NCI-H2196 treated with DMSO at 0.1 percent for 48 hours (cell line): Measurements from ENCODE around the gene TMEM178B.
A peak's percentile ranks its signal among the peaks of the same experiment; 100 is the strongest.
"Not testable (repeated sequence)": the region's sequence is repeated elsewhere in the genome, so short reads cannot be mapped to it uniquely, and the experiment has no call there.

Source experiments
- DNase-seq: peaks from one replicate; lab custom pipeline; 2025; ENCODE audit not compliant: unreplicated experiment; lab: John Stamatoyannopoulos, UW

TMEM178B gene

DNA sequence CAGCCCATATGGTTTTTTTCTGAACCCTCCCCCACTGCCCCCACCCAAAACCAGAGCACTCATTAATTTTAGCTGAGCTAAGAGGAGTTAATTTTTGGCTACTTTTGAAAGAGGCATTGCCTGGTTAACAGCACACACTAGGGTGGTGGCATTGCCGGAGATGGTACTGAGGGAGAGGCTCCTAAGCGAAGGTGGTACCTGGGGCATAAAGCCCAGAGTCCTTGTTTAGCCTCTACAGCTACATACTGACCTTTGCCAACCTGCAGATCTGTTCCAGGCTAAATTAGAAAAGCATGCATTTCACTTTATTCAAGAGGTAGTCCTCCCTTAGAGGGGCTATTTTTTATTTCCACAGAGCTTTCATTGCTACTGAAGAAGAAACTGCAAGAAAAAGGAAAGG lies 304.5 kb downstream of the TMEM178B start:
- DNase-seq, result no peak

DNA sequence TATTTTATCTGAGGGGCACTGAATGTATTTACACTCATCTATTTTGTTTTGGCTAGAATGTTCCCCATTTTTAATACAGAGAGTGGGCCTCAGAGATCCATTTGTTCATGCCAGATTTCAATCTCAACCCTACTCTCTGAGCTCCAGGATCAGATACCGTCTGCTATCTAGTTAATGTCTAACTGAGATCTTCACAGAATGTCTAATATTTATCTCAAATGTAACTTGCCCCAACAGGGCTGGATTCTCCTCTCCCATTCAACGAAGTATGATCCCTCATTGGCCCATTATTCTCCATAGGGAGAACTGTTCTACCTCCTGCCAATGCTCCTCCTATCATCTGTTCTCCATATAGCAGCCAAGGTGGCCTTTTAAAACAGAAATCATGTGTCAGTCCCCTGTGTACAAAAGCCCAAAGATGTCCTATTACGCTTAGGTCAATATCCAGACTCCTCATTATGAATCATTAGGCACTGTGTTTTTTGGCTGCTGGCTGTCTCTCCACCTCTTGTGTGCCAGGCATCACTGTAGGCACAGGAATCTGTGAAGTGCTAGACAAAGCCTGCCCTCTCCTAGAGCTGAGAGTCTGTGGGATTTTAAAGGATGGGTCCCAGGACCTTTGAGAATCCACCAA lies 308.0 kb downstream of the TMEM178B start:
- DNase-seq, result peak; percentile 18

DNA sequence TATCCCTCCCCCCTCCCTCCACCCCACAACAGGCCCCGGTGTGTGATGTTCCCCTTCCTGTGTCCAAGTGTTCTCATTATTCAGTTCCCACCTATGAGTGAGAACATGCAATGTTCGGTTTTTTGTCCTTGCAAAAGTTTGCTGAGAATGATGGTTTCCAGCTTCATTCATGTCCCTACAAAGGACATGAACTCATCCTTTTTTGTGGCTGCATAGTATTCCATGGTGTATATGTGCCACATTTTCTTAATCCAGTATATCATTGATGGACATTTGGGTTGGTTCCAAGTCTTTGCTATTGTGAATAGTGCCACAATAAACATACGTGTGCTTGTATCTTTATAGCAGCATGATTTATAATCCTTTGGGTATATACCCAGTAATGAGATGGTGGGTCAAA lies 309.5 kb downstream of the TMEM178B start:
- not testable (repeated sequence) for DNase-seq

DNA sequence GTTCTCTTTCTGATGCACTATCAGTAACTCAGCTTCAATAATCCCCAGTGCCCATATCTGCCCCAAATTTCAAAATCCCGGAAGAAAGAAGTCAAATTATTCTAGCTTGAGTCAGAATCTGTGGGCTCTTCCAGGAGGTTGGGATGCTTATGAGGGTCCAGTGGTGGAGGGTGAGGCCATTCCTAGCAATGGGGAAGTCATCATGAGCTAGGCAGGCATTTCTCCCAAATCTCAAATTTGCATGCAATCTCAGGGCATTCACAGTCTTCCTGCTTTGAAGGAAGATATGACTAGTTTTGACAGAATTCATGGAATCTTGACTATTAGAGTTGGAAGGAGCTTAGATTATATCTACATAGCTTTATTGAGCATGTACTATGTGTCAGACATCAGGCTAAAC lies 313.0 kb downstream of the TMEM178B start:
- no peak for DNase-seq

DNA sequence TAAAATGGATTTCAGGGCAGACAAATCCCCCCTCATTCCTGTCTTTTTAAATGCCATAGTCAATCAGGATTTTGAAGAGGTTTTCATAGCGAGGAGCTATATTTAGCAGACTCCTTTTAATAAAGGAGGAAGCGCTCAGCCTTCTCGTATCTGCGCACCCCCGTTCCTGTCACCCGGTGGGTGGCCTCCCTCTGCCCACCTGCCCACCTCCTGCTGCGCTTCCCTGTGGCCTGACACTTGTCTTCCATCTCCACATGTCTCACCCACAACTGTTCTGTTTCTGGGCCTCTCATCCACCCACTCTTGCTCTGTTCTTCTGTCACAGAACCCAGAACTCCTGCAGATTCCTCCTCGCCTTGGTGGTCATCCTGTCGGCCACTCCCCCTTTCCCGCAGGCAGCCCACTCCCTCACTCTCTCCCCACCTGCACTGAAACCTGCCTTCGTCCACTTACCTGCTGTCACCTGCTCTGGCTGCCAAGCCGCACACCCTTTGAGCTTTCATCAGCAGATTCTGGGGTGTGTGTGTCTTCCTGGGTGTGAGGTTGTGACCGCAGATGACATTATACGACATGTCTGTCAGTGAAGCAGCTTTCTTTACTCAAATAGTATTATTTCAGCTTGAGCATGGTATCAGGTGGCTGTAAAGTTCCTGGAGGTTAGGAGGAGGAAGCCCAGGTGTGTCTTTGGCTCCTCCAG lies 313.8 kb downstream of the TMEM178B start:
- no peak for DNase-seq

DNA sequence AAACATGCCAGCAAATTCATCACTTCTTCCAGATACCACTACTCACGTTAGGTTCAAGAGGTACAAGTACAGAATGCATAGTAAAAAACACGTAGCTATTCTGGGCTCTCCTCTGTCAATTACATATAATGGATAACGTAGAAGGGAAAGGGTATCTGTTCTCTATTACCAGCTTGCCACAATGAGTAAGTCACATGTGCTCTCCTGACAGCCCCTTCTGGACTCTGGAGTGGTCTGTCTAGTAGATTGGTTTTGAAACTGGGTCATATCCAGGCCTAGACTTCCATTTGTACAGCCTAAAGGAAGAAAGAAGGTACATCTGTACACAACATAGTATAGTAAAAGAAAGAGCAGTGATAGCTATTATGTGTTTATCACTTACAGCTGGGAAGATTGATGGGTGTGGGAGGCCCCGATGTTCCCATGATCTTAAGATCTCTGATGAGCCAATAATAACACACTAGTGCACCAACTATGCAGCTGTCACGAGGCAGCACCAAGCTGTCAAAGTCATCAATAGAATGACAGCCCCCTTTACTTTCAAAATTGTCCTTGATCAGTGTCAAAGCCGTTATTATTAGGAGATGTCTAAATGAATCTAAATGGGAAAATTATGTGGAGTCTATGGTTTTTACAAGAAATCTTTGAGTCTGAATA lies 315.4 kb downstream of the TMEM178B start:
- DNase-seq, result no peak

DNA sequence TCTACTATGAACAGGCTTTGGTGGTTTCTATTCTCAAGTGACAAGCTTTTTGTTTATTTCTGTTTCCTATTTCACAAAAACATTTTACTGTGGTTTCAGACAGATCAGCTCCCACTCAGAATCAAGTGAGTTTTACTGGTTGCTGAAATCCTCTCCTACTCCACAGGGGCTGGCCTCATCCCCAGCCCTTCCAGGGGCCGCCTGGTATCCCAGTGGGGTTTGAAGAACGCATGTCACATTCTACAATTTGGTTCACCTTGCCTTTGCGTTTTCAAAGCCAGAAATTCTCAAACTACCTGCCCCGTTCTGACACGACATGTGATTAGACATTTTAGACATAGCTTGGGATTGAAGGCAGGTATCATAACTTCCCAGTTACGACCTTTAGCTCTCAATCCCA lies 316.5 kb downstream of the TMEM178B start:
- no peak for DNase-seq

DNA sequence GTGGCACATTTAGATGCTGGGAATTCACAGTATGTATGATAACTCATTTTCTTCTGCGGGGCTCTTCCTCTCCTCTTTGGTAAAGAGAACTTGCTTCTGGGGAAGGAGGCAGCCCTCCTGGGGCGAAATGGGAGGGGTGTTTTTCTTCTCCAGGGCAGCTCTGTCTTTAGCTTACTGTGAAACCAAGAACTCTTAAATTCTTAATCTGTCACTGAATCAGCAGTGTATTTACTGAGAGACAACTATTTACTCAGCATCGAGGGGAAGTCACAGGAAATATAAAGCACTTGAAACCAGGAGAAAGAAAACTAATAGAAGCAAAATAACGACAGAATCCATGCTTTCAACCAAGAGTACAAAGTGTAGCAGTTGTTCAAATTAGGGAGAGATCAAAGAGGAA lies 319.2 kb downstream of the TMEM178B start:
- DNase-seq, result no peak

DNA sequence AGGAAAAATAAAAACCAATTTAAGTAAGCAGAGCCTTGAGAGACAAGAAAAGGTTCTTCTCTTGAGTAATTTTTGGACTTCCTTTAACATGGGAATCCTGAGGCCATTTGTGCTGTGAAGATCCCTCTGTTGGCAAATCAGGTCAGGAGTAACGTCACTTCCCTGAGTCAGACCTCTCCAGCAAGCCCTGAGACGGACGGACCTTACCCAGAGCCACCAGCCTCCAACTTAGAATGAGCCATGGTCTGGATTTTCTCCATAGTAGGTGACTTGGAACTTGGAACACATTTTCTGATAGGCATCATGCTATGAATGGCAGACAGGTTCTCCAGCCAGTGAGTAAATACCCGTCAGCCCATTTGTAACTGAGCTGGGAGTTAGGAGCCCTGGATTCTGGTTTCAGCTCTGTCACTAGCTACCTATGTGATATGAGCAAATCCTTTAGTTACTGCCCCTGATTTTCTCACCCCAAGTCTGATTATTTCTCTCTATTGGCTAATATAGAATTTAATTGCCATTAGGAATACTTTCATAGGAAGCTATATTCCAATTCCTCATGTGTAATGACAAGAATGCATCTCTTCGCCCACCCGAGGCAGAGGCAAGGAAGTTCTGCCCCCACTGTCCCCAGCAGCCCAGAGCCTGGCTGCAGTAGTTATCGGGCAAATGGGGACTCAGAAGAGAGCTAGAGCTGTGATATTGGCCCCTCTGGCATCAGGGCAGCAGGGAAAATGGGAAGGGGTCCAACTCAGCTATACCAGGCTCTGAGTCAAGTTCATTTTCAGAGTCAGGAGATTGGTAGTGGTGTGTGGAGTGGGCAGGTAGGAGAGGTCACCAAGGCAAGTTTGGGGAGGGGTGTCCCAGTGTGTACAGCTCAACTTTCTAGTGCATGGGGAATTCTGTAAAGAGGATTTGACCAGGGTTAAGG lies 323.6 kb downstream of the TMEM178B start:
- DNase-seq, result no peak

DNA sequence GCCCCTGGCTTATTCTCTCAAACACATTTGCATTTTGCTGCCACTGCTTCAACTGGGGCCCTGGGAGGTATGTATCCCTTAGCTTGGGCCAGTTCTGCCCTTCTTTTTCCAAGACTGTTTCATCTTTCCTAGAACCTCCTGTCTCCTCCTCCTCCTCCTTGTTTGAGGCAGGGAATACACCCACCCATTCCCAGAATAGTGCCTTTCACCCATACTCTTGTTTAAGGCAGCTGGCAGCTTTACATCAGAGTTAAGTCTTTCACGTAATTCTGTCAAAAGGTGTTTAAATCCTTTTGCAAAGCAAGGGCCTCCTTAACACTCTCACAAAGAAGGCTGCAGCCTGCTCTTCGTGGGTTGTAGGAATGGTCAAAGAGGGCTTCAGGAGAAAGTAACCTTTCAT lies 326.5 kb downstream of the TMEM178B start:
- no peak for DNase-seq

DNA sequence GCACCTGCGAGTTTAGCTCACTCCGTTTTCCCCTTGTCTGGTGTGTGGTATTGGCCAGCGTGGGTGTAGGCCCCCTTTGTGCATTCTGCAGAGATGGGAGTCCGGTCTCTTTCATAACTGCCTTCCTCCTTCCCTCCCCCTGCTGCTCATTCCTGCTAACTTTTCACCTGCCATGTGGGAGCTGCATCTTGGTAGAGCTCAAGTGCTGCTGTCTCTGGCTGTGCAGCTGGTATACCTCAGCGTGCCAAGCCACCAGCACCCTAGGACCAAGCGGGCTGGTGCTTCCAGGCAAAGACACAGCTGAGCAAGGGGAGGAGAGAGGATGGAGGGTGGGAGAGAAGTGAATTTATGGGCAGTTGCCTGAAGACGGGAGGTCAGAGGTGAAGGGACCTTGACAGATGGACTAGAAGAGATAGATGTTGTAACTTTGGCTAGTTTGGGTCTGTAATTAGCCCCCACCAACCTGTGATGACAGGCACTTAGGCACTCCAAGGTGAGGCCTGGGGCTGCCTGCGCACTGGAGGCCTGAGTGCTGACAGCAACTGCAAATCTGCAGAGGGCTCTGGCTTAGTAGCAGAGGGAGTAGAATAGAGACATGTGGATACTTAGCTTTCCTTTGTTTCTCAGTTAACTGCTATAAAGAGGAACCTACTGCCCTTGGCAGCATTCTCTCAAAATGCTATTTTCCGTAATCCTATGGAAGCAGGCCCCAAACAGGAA lies 328.6 kb downstream of the TMEM178B start:
- no peak for DNase-seq

DNA sequence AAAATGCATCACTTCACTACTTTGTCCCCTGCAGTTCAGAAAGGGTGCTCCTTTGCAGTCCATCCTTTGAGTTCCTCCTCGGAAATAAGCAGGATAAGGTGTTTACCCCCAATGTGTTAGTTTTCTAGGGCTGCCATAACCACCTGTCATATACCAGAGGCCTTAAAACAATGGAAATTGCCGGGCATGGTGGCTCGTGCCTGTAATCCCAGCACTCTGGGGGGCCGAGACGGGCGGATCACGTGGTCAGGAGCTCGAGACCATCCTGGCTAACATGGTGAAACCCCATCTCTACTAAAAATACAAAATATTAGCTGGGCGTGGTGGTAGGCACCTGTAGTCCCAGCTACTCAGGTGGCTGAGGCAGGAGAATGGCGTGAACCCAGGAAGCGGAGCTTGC lies 330.0 kb downstream of the TMEM178B start:
- not testable (repeated sequence) for DNase-seq

DNA sequence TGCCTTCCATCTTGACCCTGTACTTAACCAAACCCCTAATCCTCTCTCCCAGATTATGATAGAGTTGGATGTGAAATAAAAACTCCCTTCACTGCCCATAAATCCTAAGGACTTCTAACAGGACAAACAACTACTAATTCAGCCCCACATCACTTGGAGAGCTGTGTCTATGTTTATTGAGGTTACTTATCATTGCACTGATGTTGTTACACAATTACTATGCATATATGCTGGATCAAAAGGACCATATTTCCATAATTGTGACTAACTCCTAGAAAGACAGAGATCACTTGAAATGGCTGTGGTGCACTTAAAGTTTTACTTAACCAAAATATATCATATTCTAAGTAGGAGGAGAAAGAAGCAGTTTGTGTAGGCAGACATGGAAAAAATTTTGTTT lies 332.5 kb downstream of the TMEM178B start:
- DNase-seq, result no peak

DNA sequence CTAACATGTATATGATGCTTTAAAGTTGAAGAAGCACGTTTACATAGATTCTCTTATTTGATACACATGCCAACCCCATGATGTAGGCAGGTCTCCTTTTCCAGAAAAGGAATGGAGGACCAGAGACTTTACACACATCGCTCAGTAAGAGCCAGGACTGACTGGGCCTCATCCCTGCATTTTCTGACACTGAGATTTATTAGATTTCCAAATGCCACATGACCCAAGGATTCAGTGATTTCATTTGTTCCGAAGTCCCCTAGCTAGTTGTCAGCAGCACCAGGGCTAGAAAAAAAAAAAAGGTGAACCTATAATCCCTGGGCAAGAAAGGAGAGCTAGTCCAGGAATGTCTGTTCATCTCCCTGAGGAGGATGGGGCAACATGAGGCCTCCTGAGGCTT lies 334.0 kb downstream of the TMEM178B start:
- no peak for DNase-seq

DNA sequence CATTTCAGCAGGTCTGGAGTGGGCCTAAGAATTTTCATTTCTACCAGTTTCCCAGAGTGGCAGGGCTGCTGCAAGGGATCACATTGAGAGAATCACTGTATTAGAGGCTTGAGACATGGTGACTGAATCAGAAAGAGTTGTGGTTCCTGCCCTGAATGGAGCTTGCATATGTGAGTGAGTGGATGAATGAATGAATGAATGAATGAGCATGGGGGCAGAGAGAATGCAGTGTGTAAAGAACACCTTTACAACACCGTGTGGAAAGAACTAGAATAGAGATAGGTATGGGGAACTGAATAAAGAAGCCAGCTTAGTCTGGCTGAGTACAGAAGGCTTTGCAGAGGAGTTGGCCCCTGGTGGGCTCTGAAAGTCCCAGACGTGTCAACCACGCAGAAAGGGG lies 334.6 kb downstream of the TMEM178B start:
- DNase-seq, result no peak

DNA sequence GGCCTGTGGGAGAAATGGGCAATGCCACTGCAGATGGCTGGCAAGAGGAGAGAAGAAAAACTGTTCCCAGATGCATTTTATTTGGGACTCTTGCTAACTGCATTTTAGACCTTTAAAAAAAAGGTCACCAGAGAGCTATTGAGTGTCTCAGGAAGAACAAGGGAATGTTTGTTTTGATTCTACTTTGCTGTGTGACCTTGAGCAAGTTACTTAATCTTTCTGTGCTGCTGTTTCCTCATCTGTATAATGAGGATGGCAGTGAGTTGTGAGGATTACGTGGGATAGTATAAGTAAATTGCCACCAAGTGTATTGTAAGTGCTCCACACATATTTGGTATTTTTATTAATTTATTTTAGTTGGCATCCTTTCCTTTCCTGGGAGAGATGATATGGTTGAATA lies 335.4 kb downstream of the TMEM178B start:
- DNase-seq, result no peak

DNA sequence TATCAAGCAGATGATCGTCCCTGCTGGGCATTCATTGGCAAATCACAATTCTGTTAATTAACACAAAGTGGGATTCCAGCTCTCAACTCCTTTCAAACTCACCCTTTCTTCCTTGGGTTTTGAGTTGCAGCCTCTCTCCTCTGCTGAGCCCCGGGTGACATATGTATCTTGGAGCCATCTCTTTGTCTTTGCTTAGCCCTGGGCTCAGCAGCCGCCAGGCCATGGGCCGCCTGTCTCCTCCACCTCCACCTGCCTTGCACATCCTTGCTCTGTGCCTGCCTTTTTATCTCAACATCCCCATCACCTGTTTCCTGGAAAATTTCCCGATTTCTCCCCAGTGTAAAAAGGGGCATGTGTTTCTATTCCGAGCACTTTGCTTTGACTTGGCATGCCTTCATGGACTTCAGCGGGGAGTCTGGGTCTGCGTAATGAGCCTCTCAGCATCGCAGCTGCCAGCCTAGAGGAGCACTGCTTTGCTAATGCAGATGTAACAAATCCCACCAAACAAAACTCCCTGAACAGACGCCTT lies 336.0 kb downstream of the TMEM178B start:
- peak; percentile 78 for DNase-seq

DNA sequence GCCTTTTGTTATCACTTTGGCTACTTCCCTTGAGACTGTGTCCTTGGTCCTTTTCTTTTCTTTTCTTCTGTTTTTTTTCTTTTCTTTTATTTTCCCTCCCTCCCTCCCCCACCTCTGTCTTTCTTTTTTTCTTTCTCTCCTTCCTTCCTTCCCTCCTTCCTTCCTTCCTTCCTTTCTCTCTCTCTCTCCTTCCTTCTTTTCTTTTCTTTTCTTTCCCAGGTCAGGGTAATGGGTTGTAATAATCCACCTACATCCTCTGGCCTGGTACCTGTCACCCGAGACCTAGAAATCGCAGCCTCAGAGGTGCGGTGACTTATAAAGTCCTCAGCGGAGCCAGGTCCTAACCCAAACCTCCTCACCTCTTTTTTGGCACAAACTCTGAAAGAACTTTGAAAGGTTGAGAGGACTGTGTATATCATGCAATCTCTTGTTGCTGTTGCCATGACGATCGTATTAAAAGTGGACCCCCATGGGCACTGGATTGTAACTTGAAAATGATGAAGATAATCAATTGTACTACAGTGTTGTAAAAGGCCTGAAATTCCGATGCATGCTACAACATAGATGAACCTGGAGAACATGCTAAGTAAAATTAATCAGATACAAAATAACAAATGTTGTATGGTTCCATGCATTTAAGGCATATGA lies 336.6 kb downstream of the TMEM178B start:
- DNase-seq, result no peak

DNA sequence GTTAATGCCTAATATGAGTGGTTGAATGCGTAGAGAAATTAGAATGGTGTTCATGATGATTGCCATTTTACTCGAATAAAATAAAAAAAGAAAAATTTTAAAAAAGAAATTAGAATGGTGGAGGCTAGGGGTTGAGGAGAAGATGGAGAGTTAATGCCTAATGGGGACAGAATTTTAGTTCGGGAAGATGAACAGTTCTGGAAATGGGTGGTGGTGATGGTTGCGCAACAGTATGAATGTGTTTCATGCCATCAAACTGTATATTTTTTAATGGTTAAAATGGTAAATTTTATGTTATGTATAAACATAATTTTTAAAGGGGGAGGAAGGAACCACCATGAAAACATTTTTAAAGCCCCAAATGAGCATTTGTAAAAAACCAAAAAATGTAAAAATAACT lies 337.3 kb downstream of the TMEM178B start:
- no peak for DNase-seq

DNA sequence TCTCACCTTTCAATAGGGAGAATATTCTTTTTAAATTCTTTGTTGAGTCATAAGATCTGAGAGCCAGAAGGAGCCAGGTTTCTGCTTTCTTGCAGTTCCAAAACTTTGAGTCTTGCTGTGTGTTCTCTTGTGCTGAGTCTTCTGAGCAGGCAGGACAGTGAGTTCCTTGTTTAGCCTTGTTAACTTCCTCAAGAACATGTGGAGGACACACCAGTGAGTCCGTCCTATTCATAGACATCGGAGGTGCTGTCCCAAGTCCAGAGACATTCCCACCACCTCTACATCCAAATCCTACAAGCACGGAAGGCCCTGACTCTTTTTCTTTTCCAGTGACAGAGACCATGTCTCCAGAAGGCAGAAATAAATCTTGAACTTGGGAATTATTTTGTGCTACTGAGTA lies 342.1 kb downstream of the TMEM178B start:
- no peak for DNase-seq
